ENCODE data around the gene CRACR2B. TPM values are rescaled to one million over a fixed set of nuclear protein-coding genes. Genes with fewer than 3 reads are reported as not detected.

CRACR2B gene
- polyA plus RNA-seq, 3 donors, result 1.0 to 11.0 (median 1.4) TPM

GRCh38 chr11:873706-874105 lies 46.0 kb downstream of the CRACR2B start:
- Mint-ChIP-seq H3K4me3 (no peak overlapping the region), H3K4me1 (no peaks in the 10 kb centered on the region), H3K27ac (peak overlapping the region in 1 of 7 donors; percentile 32), H3K27me3 (ENCODE audit: low read depth in 3 of 3) (peaks cover 0 to 3% (median 3%) of the 10 kb centered on the region in 3 donors), H3K36me3 (peaks cover 2 to 9% of the 10 kb centered on the region in 2 donors), H3K9me3 (peaks cover 0 to 2% (median 0%) of the 10 kb centered on the region in 7 donors)
- TF ChIP-seq CTCF (IDR thresholded peaks at IDR 0.05), result no peak
- H3K4me1 ChIP-seq (ENCODE audit: control insufficient read depth in 1 of 2, insufficient read depth in 2 of 2, low read length in 2 of 2), result no peaks in the 10 kb centered on the region
- H3K27me3 ChIP-seq (ENCODE audit: control insufficient read depth in 2 of 2, insufficient read depth in 2 of 2, low read length in 2 of 2), result no peaks in the 10 kb centered on the region
- H2AFZ ChIP-seq (ENCODE audit: insufficient read depth, low read depth, low read length, poor library complexity, severe bottlenecking), result no peak overlapping the region
- no peak overlapping the region for H3K4me3 ChIP-seq (replicated peaks in 1 of 3; ENCODE audit: low read depth in 2 of 3, low read length in 3 of 3)
- H3K79me2 ChIP-seq (ENCODE audit: insufficient read depth, low read length), result no peaks in the 10 kb centered on the region
- DNase-seq, result no peak
- H4K20me1 ChIP-seq (ENCODE audit: insufficient read depth, low read length), result no peaks in the 10 kb centered on the region
- H3K9ac ChIP-seq (ENCODE audit: insufficient read depth, low read length, poor library complexity, severe bottlenecking), result no peak overlapping the region
- no peak overlapping the region for H3K27ac ChIP-seq (ENCODE audit: low read depth in 1 of 2, low read length in 2 of 2)
- H3K9me3 ChIP-seq (replicated peaks in 1 of 2; ENCODE audit: control insufficient read depth in 1 of 2, insufficient read depth in 1 of 2, low read length in 2 of 2), result no peaks in the 10 kb centered on the region
- intact Hi-C loops (cut with micrococcal nuclease), result no loop called here
- H3K4me2 ChIP-seq (replicated peaks; ENCODE audit: extremely low read depth, low read length, poor library complexity, severe bottlenecking), result no peak overlapping the region
- H3K36me3 ChIP-seq (replicated peaks in 1 of 2; ENCODE audit: control insufficient read depth in 1 of 2, insufficient read depth in 2 of 2, low read length in 2 of 2), result no peaks in the 10 kb centered on the region
- 82% methylated on average over 9 of the region's 12 CpGs for WGBS (ENCODE audit: insufficient coverage)

GRCh38 chr11:875203-875602 lies 47.5 kb downstream of the CRACR2B start:
- Mint-ChIP-seq H3K27me3 (ENCODE audit: low read depth in 3 of 3) (peaks cover 0 to 3% (median 3%) of the 10 kb centered on the region in 3 donors), H3K4me3 (no peak overlapping the region), H3K4me1 (no peaks in the 10 kb centered on the region), H3K9me3 (peaks cover 0 to 2% (median 0%) of the 10 kb centered on the region in 7 donors), H3K27ac (no peak overlapping the region), H3K36me3 (peaks cover 9 to 17% of the 10 kb centered on the region in 2 donors)
- TF ChIP-seq CTCF (IDR thresholded peaks at IDR 0.05), result no peak
- intact Hi-C loops (cut with micrococcal nuclease), result no loop called here
- Histone ChIP-seq H4K20me1 (ENCODE audit: insufficient read depth, low read length) (no peaks in the 10 kb centered on the region), H3K27ac (ENCODE audit: low read depth in 1 of 2, low read length in 2 of 2) (no peak overlapping the region), H3K9me3 (replicated peaks in 1 of 2; ENCODE audit: control insufficient read depth in 1 of 2, insufficient read depth in 1 of 2, low read length in 2 of 2) (no peaks in the 10 kb centered on the region), H2AFZ (ENCODE audit: insufficient read depth, low read depth, low read length, poor library complexity, severe bottlenecking) (no peak overlapping the region), H3K36me3 (replicated peaks in 1 of 2; ENCODE audit: control insufficient read depth in 1 of 2, insufficient read depth in 2 of 2, low read length in 2 of 2) (peaks cover 3 to 5% of the 10 kb centered on the region in 2 donors), H3K79me2 (ENCODE audit: insufficient read depth, low read length) (no peaks in the 10 kb centered on the region), H3K9ac (ENCODE audit: insufficient read depth, low read length, poor library complexity, severe bottlenecking) (no peak overlapping the region), H3K4me1 (ENCODE audit: control insufficient read depth in 1 of 2, insufficient read depth in 2 of 2, low read length in 2 of 2) (no peaks in the 10 kb centered on the region), H3K4me3 (replicated peaks in 1 of 3; ENCODE audit: low read depth in 2 of 3, low read length in 3 of 3) (no peak overlapping the region), H3K27me3 (ENCODE audit: control insufficient read depth in 2 of 2, insufficient read depth in 2 of 2, low read length in 2 of 2) (no peaks in the 10 kb centered on the region), H3K4me2 (replicated peaks; ENCODE audit: extremely low read depth, low read length, poor library complexity, severe bottlenecking) (no peak overlapping the region)
- no peak for DNase-seq
- WGBS (ENCODE audit: insufficient coverage), result 95% methylated on average over 14 of the region's 16 CpGs
